Stimulated activated naive CD8-positive, alpha-beta T cell treated with anti-CD3 and anti-CD28 coated beads, Interleukin-15, Interleukin-2, amounts not matched to agents 100 U/mL and 50 U/mL, for 24 hours (primary cell): ENCODE data around the gene UTP15.

Experiments
- ATAC-seq: fragments of 150-1000 bp; cut with Tn5 transposase; one replicate; pipeline ENCODE4 v1.10.0; 2021
- DNase-seq: peaks from one replicate; pipeline ENCODE4 v3.0.0; 2021

The UTP15 gene

GRCh38 chr5:73623901-73624404 lies 58.4 kb downstream of the UTP15 start:
- ATAC-seq (no peak), DNase-seq (no peak)

- no peak for DNase-seq
- ATAC-seq = no peak
These were observed 59.3 kb downstream of the UTP15 start for GRCh38 chr5:73624888-73625287.

- no peak for DNase-seq
- ATAC-seq = peak; percentile 45
These were observed 59.9 kb downstream of the UTP15 start for GRCh38 chr5:73625372-73625943.

- ATAC-seq (peak; percentile 60), DNase-seq (peak; percentile 35)
These were observed 60.6 kb downstream of the UTP15 start, which contains the start of gene ARHGEF28 for GRCh38 chr5:73625944-73626811. Gene ARHGEF28, plus strand, starts transcription at chr5:73626196. Its CDS starts 58,656 bp downstream, at chr5:73684852.

- DNase-seq = no peak
- no peak for ATAC-seq
These were observed 61.3 kb downstream of the UTP15 start for GRCh38 chr5:73626814-73627313.

- DNase-seq (no peak), ATAC-seq (no peak)
These were observed 63.9 kb downstream of the UTP15 start for GRCh38 chr5:73629456-73629855.

GRCh38 chr5:73630765-73631164 lies 65.2 kb downstream of the UTP15 start:
- ATAC-seq (no peak), DNase-seq (no peak)

GRCh38 chr5:73631500-73631899 lies 66.0 kb downstream of the UTP15 start:
- DNase-seq (no peak), ATAC-seq (no peak)
